KMS-11 (cell line): ENCODE measurements around the gene MCOLN2.

Source experiments
- H2AFZ ChIP-seq: fragments of 200-600 bp; sonication (generic); 2 replicates; pipeline ENCODE4 v1.6.1; 2016; ENCODE audit warnings: antibody characterized with exemption, mixed run types, low read depth
- H3K27ac ChIP-seq: fragments of 200-600 bp; sonication (generic); 2 replicates; pipeline ENCODE4 v1.6.1; 2016; ENCODE audit warnings: mild to moderate bottlenecking, mixed run types
- H3K27me3 ChIP-seq: fragments of 200-600 bp; sonication (generic); 2 replicates; pipeline ENCODE4 v1.6.1; 2017; ENCODE audit warnings: mild to moderate bottlenecking, low read depth, mixed run types, moderate library complexity; ENCODE audit not compliant: insufficient read depth
- H3K36me3 ChIP-seq: fragments of 200-600 bp; sonication (generic); 2 replicates; pipeline ENCODE4 v1.6.1; 2017; ENCODE audit warnings: mild to moderate bottlenecking, mixed run types; ENCODE audit not compliant: insufficient read depth
- H3K4me1 ChIP-seq: fragments of 200-600 bp; sonication (generic); 2 replicates; pipeline ENCODE4 v1.6.1; 2016; ENCODE audit warnings: mild to moderate bottlenecking, low read depth, mixed run types; ENCODE audit not compliant: poor library complexity, severe bottlenecking
- H3K4me2 ChIP-seq: fragments of 200-600 bp; sonication (generic); 2 replicates; pipeline ENCODE4 v1.7.0; 2016; ENCODE audit warnings: mild to moderate bottlenecking, mixed run types
- H3K4me3 ChIP-seq: fragments of 200-600 bp; sonication (generic); IDR thresholded peaks from 2 replicates; pipeline ENCODE4 v1.6.1; 2017; ENCODE audit warnings: low read depth, low read length, mixed read lengths; ENCODE audit not compliant: insufficient read depth
- H3K79me2 ChIP-seq: fragments of 200-600 bp; sonication (generic); 2 replicates; pipeline ENCODE4 v1.6.1; 2016; ENCODE audit warnings: low read depth, mixed run types; ENCODE audit not compliant: insufficient read depth
- H3K9ac ChIP-seq: fragments of 200-600 bp; sonication (generic); 2 replicates; pipeline ENCODE4 v1.6.1; 2016; ENCODE audit warnings: mild to moderate bottlenecking, mixed run types
- H4K20me1 ChIP-seq: fragments of 200-600 bp; sonication (generic); 2 replicates; pipeline ENCODE4 v1.6.1; 2016; ENCODE audit warnings: mild to moderate bottlenecking, mixed run types; ENCODE audit not compliant: insufficient read depth
- TF ChIP-seq, protein P1 (sequence below): fragments of 200-600 bp; sonication (generic); conservative IDR thresholded peaks from 2 replicates; pipeline ENCODE4 v1.6.1; 2017; ENCODE audit warnings: low read depth, mild to moderate bottlenecking, antibody characterized with exemption, low read length, moderate library complexity, mixed read lengths

Gene MCOLN2

DNA sequence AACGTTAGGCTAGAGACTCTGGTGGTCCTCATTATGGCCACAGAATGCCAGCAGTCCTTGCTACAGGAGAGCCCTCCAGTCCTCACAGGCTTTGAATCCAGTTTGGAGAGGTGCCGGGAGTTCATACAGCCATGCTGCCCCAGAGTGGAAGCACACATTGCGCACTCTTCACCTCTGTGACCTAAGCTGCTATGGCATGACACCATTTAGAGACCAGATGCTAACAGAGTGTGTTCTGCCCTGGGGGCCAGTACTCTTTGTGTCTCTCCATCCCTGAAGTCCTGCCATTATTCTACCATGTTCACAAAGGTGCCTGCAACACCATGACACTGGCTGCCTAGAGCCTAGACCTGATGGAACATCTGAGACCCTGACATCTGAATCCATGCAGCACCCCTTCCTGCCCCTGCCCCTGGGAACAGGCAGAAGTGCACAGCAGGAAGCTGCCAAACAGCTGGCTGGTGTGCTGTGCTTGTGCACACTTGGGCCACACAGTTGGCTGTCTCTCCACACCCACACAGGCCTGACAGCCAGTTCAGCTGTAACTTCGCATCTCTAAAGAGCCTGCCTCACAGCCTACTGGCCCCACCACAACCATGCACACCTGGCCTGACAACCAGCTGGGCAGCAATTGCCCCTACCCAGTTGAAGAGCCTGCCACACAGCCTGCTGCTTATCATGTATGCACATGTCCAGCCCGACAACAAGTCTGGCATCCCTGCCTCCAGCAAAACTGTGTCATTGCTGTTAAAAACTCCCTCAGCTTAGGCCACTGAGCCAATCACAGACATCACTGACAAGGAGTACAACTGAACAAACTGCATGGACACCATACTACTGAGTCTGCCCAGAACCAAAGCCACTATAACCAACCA, 49.1 kb downstream of the MCOLN2 start:
- H3K36me3 ChIP-seq, result no peaks in the 10 kb centered on the region

DNA sequence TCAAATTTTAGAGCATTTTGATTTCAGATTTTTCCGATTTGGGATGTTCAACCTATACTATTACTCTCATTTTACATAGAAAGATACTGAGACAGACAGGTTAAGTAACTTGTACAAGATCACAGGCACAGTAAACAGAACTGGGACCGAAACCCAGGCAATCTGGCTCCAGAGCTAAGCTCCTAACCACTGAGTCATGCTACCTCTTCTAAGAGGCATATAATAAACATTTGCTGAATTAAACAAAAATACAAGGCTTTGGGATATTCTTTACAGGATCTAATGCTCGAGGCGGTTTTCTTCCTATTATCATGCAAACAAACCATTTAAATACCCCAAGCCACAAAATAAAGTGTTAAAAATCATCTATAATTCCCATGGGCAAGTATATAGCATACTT, 50.3 kb downstream of the MCOLN2 start:
- H4K20me1 ChIP-seq, result no peaks in the 10 kb centered on the region
- H3K4me2 ChIP-seq, result no peak overlapping the region
- H3K36me3 ChIP-seq, result no peaks in the 10 kb centered on the region
- H3K27me3 ChIP-seq, result no peaks in the 10 kb centered on the region
- H2AFZ ChIP-seq, result no peak overlapping the region
- TF ChIP-seq, protein P1, sequence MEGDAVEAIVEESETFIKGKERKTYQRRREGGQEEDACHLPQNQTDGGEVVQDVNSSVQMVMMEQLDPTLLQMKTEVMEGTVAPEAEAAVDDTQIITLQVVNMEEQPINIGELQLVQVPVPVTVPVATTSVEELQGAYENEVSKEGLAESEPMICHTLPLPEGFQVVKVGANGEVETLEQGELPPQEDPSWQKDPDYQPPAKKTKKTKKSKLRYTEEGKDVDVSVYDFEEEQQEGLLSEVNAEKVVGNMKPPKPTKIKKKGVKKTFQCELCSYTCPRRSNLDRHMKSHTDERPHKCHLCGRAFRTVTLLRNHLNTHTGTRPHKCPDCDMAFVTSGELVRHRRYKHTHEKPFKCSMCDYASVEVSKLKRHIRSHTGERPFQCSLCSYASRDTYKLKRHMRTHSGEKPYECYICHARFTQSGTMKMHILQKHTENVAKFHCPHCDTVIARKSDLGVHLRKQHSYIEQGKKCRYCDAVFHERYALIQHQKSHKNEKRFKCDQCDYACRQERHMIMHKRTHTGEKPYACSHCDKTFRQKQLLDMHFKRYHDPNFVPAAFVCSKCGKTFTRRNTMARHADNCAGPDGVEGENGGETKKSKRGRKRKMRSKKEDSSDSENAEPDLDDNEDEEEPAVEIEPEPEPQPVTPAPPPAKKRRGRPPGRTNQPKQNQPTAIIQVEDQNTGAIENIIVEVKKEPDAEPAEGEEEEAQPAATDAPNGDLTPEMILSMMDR, result no peak
- no peak overlapping the region for H3K27ac ChIP-seq
- no peak overlapping the region for H3K9ac ChIP-seq
- peaks cover 12% of the 10 kb centered on the region for H3K4me1 ChIP-seq
- H3K79me2 ChIP-seq, result no peaks in the 10 kb centered on the region
- H3K4me3 ChIP-seq, result no peak overlapping the region

More for the DNA sequence above, 49.1 kb downstream of the MCOLN2 start:
- TF ChIP-seq, protein P1, result no peak
- Histone ChIP-seq H3K79me2 (no peaks in the 10 kb centered on the region), H3K27me3 (no peaks in the 10 kb centered on the region), H2AFZ (no peak overlapping the region), H4K20me1 (no peaks in the 10 kb centered on the region), H3K9ac (no peak overlapping the region), H3K4me1 (peaks cover 12% of the 10 kb centered on the region), H3K27ac (no peak overlapping the region), H3K4me3 (no peak overlapping the region), H3K4me2 (no peak overlapping the region)

DNA sequence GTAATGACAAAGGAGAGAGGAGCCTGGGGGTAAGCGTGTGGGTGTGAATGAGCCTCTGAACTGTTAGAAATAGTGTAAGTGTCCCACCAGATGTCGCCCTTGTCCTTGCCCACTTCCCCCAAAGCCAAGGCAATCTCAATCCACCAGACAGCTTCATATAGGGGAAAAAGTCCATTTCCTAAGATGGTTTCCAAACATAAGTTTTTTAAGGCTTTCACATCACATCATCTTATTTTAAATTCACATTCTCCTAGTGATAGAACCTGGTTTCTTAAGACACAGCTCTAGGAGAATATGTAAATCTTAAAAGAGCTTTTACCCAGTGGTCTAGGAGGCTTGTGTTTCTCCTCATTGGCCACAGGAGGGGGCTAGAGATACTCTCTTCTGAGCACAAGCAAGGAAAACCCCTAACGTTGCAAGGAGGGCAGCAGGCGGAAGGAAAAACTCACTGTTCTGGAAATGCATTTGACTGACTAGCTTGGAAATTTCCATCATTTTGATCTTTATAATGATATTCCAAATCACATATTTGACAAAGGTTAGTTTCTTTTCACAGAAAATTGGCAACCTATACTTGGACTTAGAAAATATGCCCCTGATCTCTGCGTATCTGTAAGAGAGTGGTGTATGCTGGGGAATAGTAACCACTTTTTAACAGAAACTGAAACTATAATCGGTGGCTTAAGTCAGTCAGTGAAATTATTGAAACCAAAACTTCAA, 52.0 kb downstream of the MCOLN2 start:
- Histone ChIP-seq H3K4me3 (no peak overlapping the region), H3K9ac (no peak overlapping the region), H3K79me2 (no peaks in the 10 kb centered on the region), H4K20me1 (no peaks in the 10 kb centered on the region), H3K27me3 (no peaks in the 10 kb centered on the region), H3K27ac (peak overlapping the region; percentile 15; the same call in 1 of the 2 replicates), H3K4me2 (peak overlapping the region; percentile 44; the same call in 1 of the 2 replicates), H3K4me1 (peaks cover 12% of the 10 kb centered on the region), H2AFZ (peak overlapping the region; percentile 52; the same call in 1 of the 2 replicates), H3K36me3 (no peaks in the 10 kb centered on the region)
- TF ChIP-seq, protein P1, result peak; percentile 88

DNA sequence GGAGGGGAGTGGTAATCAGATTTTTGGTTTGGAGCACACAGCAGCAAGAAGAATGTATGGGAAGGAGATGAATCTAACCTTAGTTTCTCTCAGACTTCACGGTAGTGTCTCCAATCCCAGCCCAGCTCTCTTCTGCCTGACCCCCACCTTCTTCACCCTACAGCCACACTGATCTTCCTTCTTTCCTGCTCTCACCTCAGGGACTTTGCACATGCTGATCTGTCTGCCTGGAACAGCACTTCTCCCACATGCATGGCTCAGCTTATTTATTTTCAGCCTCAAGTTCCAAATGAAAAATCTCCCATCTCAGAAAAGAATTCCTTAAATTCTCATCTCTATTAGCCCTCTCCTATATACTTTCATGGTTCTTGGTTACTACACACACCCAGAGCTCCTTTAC, 55.1 kb downstream of the MCOLN2 start:
- no peaks in the 10 kb centered on the region for H3K36me3 ChIP-seq
- peaks cover 12% of the 10 kb centered on the region for H3K4me1 ChIP-seq
- no peaks in the 10 kb centered on the region for H3K27me3 ChIP-seq
- no peaks in the 10 kb centered on the region for H3K79me2 ChIP-seq
- TF ChIP-seq, protein P1, result no peak
- no peak overlapping the region for H2AFZ ChIP-seq
- H3K27ac ChIP-seq, result no peak overlapping the region
- no peaks in the 10 kb centered on the region for H4K20me1 ChIP-seq
- H3K4me3 ChIP-seq, result no peak overlapping the region
- no peak overlapping the region for H3K4me2 ChIP-seq
- H3K9ac ChIP-seq, result no peak overlapping the region
